Fibroblast of lung (primary cell): ENCODE results near the gene CHD9NB. TPM values are rescaled to one million over a fixed set of nuclear protein-coding genes. Genes with fewer than 3 reads are reported as not detected.

ENCODE experiments used
- DNase-seq, 2 donors: peaks; one replicate each; pipeline versions ENCODE4 v3.0.0 to v3.0.0-alpha.2; 2010; ENCODE audit warnings: low read depth in 2 of 2
- H2AFZ ChIP-seq: 2 replicates; pipeline ENCODE4 v1.5.1; 2012; ENCODE audit warnings: low read length, control low read depth, inconsistent platforms
- H3K27ac ChIP-seq: 2 replicates; pipeline ENCODE4 v1.5.1; 2011; ENCODE audit warnings: low read length, control low read depth; ENCODE audit not compliant: insufficient read depth
- H3K27me3 ChIP-seq: 2 replicates; pipeline ENCODE4 v1.5.1; 2011; ENCODE audit warnings: mild to moderate bottlenecking, low read length; ENCODE audit not compliant: control insufficient read depth, insufficient read depth
- H3K36me3 ChIP-seq: 2 replicates; pipeline ENCODE4 v1.5.1; 2011; ENCODE audit warnings: low read length; ENCODE audit not compliant: control insufficient read depth, insufficient read depth
- H3K4me1 ChIP-seq: 2 replicates; pipeline ENCODE4 v1.5.1; 2011; ENCODE audit warnings: low read length; ENCODE audit not compliant: control insufficient read depth, insufficient read depth; ENCODE audit errors: extremely low read depth
- H3K4me2 ChIP-seq: 2 replicates; pipeline ENCODE4 v1.5.1; 2011; ENCODE audit warnings: low read length, control low read depth; ENCODE audit not compliant: insufficient read depth; ENCODE audit errors: extremely low read depth
- H3K4me3 ChIP-seq, 4 experiments: fragments of 200-600 bp in 1 of 4; sonication (generic) in 1 of 4; replicated peaks in 1 of 4; 2 replicates each; pipeline ENCODE4 v1.5.1; 2011 to 2016; ENCODE audit warnings: low read length in 4 of 4, low read depth in 3 of 4, mild to moderate bottlenecking in 3 of 4, control low read depth in 2 of 4, inconsistent platforms in 1 of 4, mixed read lengths in 1 of 4; ENCODE audit not compliant: insufficient read depth in 1 of 4; ENCODE audit errors: control extremely low read depth in 1 of 4
- H3K79me2 ChIP-seq: 2 replicates; pipeline ENCODE4 v1.5.1; 2012; ENCODE audit warnings: mild to moderate bottlenecking, low read length, inconsistent platforms; ENCODE audit not compliant: control insufficient read depth, insufficient read depth
- H3K9ac ChIP-seq: 2 replicates; pipeline ENCODE4 v1.5.1; 2011; ENCODE audit warnings: mild to moderate bottlenecking, low read length, control low read depth; ENCODE audit not compliant: insufficient read depth
- H3K9me3 ChIP-seq: 2 replicates; pipeline ENCODE4 v1.5.1; 2012; ENCODE audit warnings: low read depth, low read length; ENCODE audit not compliant: control insufficient read depth, insufficient read depth
- H4K20me1 ChIP-seq: 2 replicates; pipeline ENCODE4 v1.5.1; 2011; ENCODE audit warnings: low read length; ENCODE audit not compliant: control insufficient read depth, insufficient read depth; ENCODE audit errors: extremely low read depth
- EZH2 ChIP-seq: IDR thresholded peaks from 2 replicates; pipeline ENCODE4 v1.5.1; 2012; ENCODE audit warnings: low read length, control low read depth, mild to moderate bottlenecking; ENCODE audit errors: missing control alignments
- polyA plus RNA-seq, 2 donors: library from polyadenylated mRNA; depleted of rRNA in 1 of 2; stranded (reverse) in 1 of 2; unstranded in 1 of 2; fragments of >200 nt; gene quantifications; 2 replicates each; pipeline ENCODE4 v1.2.1, GENCODE V29; 2011 to 2012; ENCODE audit warnings: missing spikeins in 1 of 2
- total RNA-seq: library from RNA; depleted of rRNA; stranded (reverse); fragments of >200 nt; gene quantifications from 2 replicates; pipeline ENCODE4 v1.2.1, GENCODE V29; 2014
- TF ChIP-seq, protein P1 (sequence below), 2 donors: IDR thresholded peaks in 1 of 2; conservative IDR thresholded peaks in 1 of 2; 1 replicate in 1 of 2; 2 replicates in 1 of 2; pipeline ENCODE4 v1.5.1; 2011 to 2012; ENCODE audit warnings: low read length in 2 of 2, control low read depth in 1 of 2, inconsistent platforms in 1 of 2, low read depth in 1 of 2, mild to moderate bottlenecking in 1 of 2

CHD9NB gene
- total and polyA plus RNA-seq, 2 donors (not counting 1 experiment from before 2014, with no cell fraction given), result 0.34 to 5.3 TPM

DNA sequence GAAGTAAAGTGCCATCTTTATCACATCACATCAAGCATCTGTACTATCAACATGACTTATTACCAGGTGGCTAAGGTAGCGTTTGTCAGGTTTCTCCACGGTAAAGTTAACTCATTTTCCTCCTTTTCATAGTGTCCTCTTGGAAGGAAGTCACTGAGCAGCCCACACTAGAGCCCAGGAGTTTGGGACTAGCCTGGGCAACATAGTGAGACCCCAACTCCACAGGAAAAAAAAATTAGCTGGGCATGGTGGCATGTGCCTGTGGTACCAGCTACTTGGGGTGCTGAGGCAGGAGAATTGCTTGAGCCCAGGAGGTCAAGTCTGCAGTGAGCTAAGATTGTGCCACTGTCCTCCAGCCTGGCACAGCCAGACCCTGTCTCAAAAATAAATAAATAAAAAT, 15.0 kb upstream of the CHD9NB start:
- Histone ChIP-seq H3K4me2 (no peak overlapping the region), H3K27me3 (no peaks in the 10 kb centered on the region), H2AFZ (no peak overlapping the region), H3K9ac (no peak overlapping the region), H3K4me3 (no peak overlapping the region), H3K36me3 (no peaks in the 10 kb centered on the region), H3K9me3 (no peaks in the 10 kb centered on the region), H4K20me1 (no peaks in the 10 kb centered on the region), H3K79me2 (no peaks in the 10 kb centered on the region), H3K4me1 (no peaks in the 10 kb centered on the region), H3K27ac (no peak overlapping the region)
- DNase-seq, result no peak
- no peak for TF ChIP-seq EZH2
- TF ChIP-seq, protein P1, sequence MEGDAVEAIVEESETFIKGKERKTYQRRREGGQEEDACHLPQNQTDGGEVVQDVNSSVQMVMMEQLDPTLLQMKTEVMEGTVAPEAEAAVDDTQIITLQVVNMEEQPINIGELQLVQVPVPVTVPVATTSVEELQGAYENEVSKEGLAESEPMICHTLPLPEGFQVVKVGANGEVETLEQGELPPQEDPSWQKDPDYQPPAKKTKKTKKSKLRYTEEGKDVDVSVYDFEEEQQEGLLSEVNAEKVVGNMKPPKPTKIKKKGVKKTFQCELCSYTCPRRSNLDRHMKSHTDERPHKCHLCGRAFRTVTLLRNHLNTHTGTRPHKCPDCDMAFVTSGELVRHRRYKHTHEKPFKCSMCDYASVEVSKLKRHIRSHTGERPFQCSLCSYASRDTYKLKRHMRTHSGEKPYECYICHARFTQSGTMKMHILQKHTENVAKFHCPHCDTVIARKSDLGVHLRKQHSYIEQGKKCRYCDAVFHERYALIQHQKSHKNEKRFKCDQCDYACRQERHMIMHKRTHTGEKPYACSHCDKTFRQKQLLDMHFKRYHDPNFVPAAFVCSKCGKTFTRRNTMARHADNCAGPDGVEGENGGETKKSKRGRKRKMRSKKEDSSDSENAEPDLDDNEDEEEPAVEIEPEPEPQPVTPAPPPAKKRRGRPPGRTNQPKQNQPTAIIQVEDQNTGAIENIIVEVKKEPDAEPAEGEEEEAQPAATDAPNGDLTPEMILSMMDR (conservative IDR thresholded peaks at IDR 0.05 in 1 of 2, IDR thresholded peaks at IDR 0.05 in 1 of 2; ENCODE audit: low read depth in 1 of 2, low read length in 2 of 2), result no peak

- H4K20me1 ChIP-seq, result no peaks in the 10 kb centered on the region
- no peaks in the 10 kb centered on the region for H3K36me3 ChIP-seq
- H3K27me3 ChIP-seq, result no peaks in the 10 kb centered on the region
- no peak overlapping the region for H3K27ac ChIP-seq
- H3K9me3 ChIP-seq, result no peaks in the 10 kb centered on the region
- no peak overlapping the region for H2AFZ ChIP-seq
- no peak for DNase-seq
- H3K4me3 ChIP-seq, result no peak overlapping the region
- H3K4me1 ChIP-seq, result peaks cover 2% of the 10 kb centered on the region
- TF ChIP-seq EZH2, result no peak
- TF ChIP-seq, protein P1 (conservative IDR thresholded peaks at IDR 0.05 in 1 of 2, IDR thresholded peaks at IDR 0.05 in 1 of 2; ENCODE audit: low read depth in 1 of 2, low read length in 2 of 2), result no peak
- peaks cover 7% of the 10 kb centered on the region for H3K79me2 ChIP-seq
- no peak overlapping the region for H3K9ac ChIP-seq
- H3K4me2 ChIP-seq, result no peak overlapping the region
These were observed 12.9 kb upstream of the CHD9NB start for GRCh38 chr16:53065461-53066061.

GRCh38 chr16:53064081-53064578, 11.4 kb upstream of the CHD9NB start:
- Histone ChIP-seq H3K4me1 (peaks cover 2% of the 10 kb centered on the region), H3K27ac (no peak overlapping the region), H4K20me1 (no peaks in the 10 kb centered on the region), H3K9me3 (no peaks in the 10 kb centered on the region), H3K36me3 (no peaks in the 10 kb centered on the region), H2AFZ (no peak overlapping the region), H3K4me3 (no peak overlapping the region), H3K4me2 (no peak overlapping the region), H3K9ac (no peak overlapping the region), H3K27me3 (no peaks in the 10 kb centered on the region), H3K79me2 (peaks cover 12% of the 10 kb centered on the region)
- DNase-seq, result no peak
- TF ChIP-seq, protein P1 (conservative IDR thresholded peaks at IDR 0.05 in 1 of 2, IDR thresholded peaks at IDR 0.05 in 1 of 2; ENCODE audit: low read depth in 1 of 2, low read length in 2 of 2), result no peak
- no peak for TF ChIP-seq EZH2
